Karpas-422 (cell line): Measurements from ENCODE around the gene ZFP64. TPM values are rescaled to one million over a fixed set of nuclear protein-coding genes. Genes with fewer than 3 reads are reported as not detected.

Experiments used
- DNase-seq: peaks from one replicate; pipeline ENCODE4 v3.0.0-alpha.2; 2015
- H2AFZ ChIP-seq: fragments of 200-600 bp; sonication (generic); 2 replicates; pipeline ENCODE4 v1.6.1; 2014; ENCODE audit warnings: antibody characterized with exemption, low read length, mixed read lengths
- H3K27ac ChIP-seq: fragments of 200-600 bp; sonication (generic); 2 replicates; pipeline ENCODE4 v1.5.1; 2014; ENCODE audit warnings: mild to moderate bottlenecking, low read length, moderate library complexity
- H3K27me3 ChIP-seq: fragments of 200-600 bp; sonication (generic); 2 replicates; pipeline ENCODE4 v1.6.1; 2014; ENCODE audit warnings: low read length, mixed read lengths
- H3K36me3 ChIP-seq: fragments of 200-600 bp; sonication (generic); 2 replicates; pipeline ENCODE4 v1.6.1; 2014; ENCODE audit warnings: low read length, mixed read lengths; ENCODE audit not compliant: insufficient read depth
- H3K4me1 ChIP-seq: fragments of 200-600 bp; sonication (generic); 2 replicates; pipeline ENCODE4 v1.6.1; 2014; ENCODE audit warnings: mild to moderate bottlenecking, low read length, mixed read lengths
- H3K4me2 ChIP-seq: fragments of 200-600 bp; sonication (generic); 2 replicates; pipeline ENCODE4 v1.6.1; 2014; ENCODE audit warnings: low read length, low read depth, mild to moderate bottlenecking; ENCODE audit not compliant: poor library complexity, severe bottlenecking
- H3K4me3 ChIP-seq: fragments of 200-600 bp; sonication (generic); 2 replicates; pipeline ENCODE4 v1.5.1; 2014; ENCODE audit warnings: mild to moderate bottlenecking, antibody characterized with exemption, low read length, mixed read lengths
- H3K79me2 ChIP-seq: fragments of 200-600 bp; sonication (generic); 2 replicates; pipeline ENCODE4 v1.6.1; 2014; ENCODE audit warnings: mild to moderate bottlenecking, low read length, mixed read lengths
- H3K9ac ChIP-seq: fragments of 200-600 bp; sonication (generic); 2 replicates; pipeline ENCODE4 v1.6.0; 2014; ENCODE audit warnings: low read length
- H3K9me2 ChIP-seq: fragments of 200-600 bp; sonication (generic), shearing (Covaris generic); replicated peaks from 2 replicates; pipeline ENCODE4 v1.6.0; 2014; ENCODE audit warnings: mild to moderate bottlenecking, low read length, moderate library complexity; ENCODE audit not compliant: insufficient read depth
- H3K9me3 ChIP-seq: fragments of 300-700, 200-600 bp; sonication (generic); 2 replicates; pipeline ENCODE4 v1.6.1; 2014; ENCODE audit warnings: low read length, mixed read lengths
- H4K20me1 ChIP-seq: fragments of 200-600 bp; sonication (generic); 2 replicates; pipeline ENCODE4 v1.6.1; 2014; ENCODE audit warnings: mild to moderate bottlenecking, antibody characterized with exemption, low read length, low read depth; ENCODE audit not compliant: insufficient read depth
- total RNA-seq: library from RNA; depleted of rRNA; stranded (reverse); fragments of >200 nt; shearing (Covaris generic); gene quantifications from 2 replicates; pipeline ENCODE4 v1.2.3, GENCODE V29; 2014; ENCODE audit warnings: low replicate concordance

The ZFP64 gene
- total RNA-seq, 1 experiment from 2014 or later, result 5.9 TPM

- Histone ChIP-seq H3K4me2 (no peak overlapping the region), H3K4me1 (no peaks in the 10 kb centered on the region), H3K9me3 (peaks cover 3% of the 10 kb centered on the region; the same call in 1 of the 2 replicates), H3K79me2 (no peaks in the 10 kb centered on the region), H2AFZ (no peak overlapping the region), H4K20me1 (no peaks in the 10 kb centered on the region), H3K9ac (no peak overlapping the region), H3K27me3 (no peaks in the 10 kb centered on the region), H3K27ac (no peak overlapping the region), H3K9me2 (no peaks in the 10 kb centered on the region), H3K36me3 (no peaks in the 10 kb centered on the region), H3K4me3 (no peak overlapping the region)
- DNase-seq, result no peak
Measured at GRCh38 chr20:52103913-52104545, 87.5 kb downstream of the ZFP64 start.

GRCh38 chr20:52103335-52103912 lies 88.2 kb downstream of the ZFP64 start:
- no peaks in the 10 kb centered on the region for H3K4me1 ChIP-seq
- no peaks in the 10 kb centered on the region for H3K9me2 ChIP-seq
- no peaks in the 10 kb centered on the region for H3K36me3 ChIP-seq
- H3K79me2 ChIP-seq, result no peaks in the 10 kb centered on the region
- H3K9me3 ChIP-seq, result peaks cover 3% of the 10 kb centered on the region; the same call in 1 of the 2 replicates
- H3K27ac ChIP-seq, result no peak overlapping the region
- DNase-seq, result no peak
- H3K4me2 ChIP-seq, result no peak overlapping the region
- no peaks in the 10 kb centered on the region for H4K20me1 ChIP-seq
- no peak overlapping the region for H3K4me3 ChIP-seq
- H3K9ac ChIP-seq, result no peak overlapping the region
- H2AFZ ChIP-seq, result no peak overlapping the region
- H3K27me3 ChIP-seq, result no peaks in the 10 kb centered on the region

DNA sequence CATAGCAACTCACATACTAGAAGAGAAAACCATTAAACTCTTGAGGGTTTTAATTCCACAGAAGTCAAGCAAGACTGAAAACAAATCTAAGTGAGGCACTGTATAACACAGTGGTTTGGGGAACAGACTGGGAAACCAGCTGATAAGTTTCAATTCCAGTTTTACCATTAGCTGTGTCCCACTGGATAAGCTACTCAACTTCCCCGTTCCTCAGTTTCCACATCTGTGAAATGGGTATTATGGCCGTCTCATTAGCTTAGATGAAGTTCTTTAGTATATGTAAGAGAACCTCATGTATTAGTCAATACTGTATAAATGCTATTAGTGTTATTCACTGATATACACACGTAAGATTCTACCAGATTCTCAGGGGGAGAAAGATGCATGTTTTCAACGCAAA lies 89.0 kb downstream of the ZFP64 start:
- no peaks in the 10 kb centered on the region for H4K20me1 ChIP-seq
- H3K27me3 ChIP-seq, result no peaks in the 10 kb centered on the region
- no peaks in the 10 kb centered on the region for H3K4me1 ChIP-seq
- no peak overlapping the region for H3K27ac ChIP-seq
- H3K79me2 ChIP-seq, result no peaks in the 10 kb centered on the region
- H3K9me2 ChIP-seq, result no peaks in the 10 kb centered on the region
- no peak overlapping the region for H3K9ac ChIP-seq
- H3K9me3 ChIP-seq, result peaks cover 3% of the 10 kb centered on the region; the same call in 1 of the 2 replicates
- DNase-seq, result no peak
- no peak overlapping the region for H3K4me2 ChIP-seq
- no peak overlapping the region for H2AFZ ChIP-seq
- no peak overlapping the region for H3K4me3 ChIP-seq
- no peaks in the 10 kb centered on the region for H3K36me3 ChIP-seq

- no peak overlapping the region for H3K9ac ChIP-seq
- H3K27ac ChIP-seq, result no peak overlapping the region
- peaks cover 3% of the 10 kb centered on the region; the same call in 1 of the 2 replicates for H3K9me3 ChIP-seq
- H3K4me3 ChIP-seq, result no peak overlapping the region
- H2AFZ ChIP-seq, result no peak overlapping the region
- no peak overlapping the region for H3K4me2 ChIP-seq
- no peaks in the 10 kb centered on the region for H3K36me3 ChIP-seq
- no peaks in the 10 kb centered on the region for H3K27me3 ChIP-seq
- no peaks in the 10 kb centered on the region for H3K4me1 ChIP-seq
- no peaks in the 10 kb centered on the region for H3K9me2 ChIP-seq
- DNase-seq, result no peak
- no peaks in the 10 kb centered on the region for H4K20me1 ChIP-seq
- H3K79me2 ChIP-seq, result no peaks in the 10 kb centered on the region
Measured at GRCh38 chr20:52102126-52102525, 89.5 kb downstream of the ZFP64 start.
